IPS-18a (cell line): Measurements from ENCODE around the gene AMPD2.

Experiments used
- H3K27ac ChIP-seq: one replicate; pipeline ENCODE4 v1.5.1; 2013; ENCODE audit warnings: low read length
- H3K27me3 ChIP-seq: one replicate; pipeline ENCODE4 v1.6.1; 2013; ENCODE audit warnings: mild to moderate bottlenecking, low read length; ENCODE audit not compliant: control insufficient read depth, insufficient read depth
- H3K36me3 ChIP-seq: one replicate; pipeline ENCODE4 v1.6.1; 2013; ENCODE audit warnings: low read depth, low read length; ENCODE audit not compliant: control insufficient read depth
- H3K4me1 ChIP-seq: one replicate; pipeline ENCODE4 v1.6.1; 2013; ENCODE audit warnings: low read depth, low read length; ENCODE audit not compliant: control insufficient read depth
- H3K4me3 ChIP-seq: one replicate; pipeline ENCODE4 v1.5.1; 2013; ENCODE audit warnings: low read length
- H3K9ac ChIP-seq: one replicate; pipeline ENCODE4 v1.6.1; 2013; ENCODE audit warnings: mild to moderate bottlenecking, low read length, moderate library complexity
- H3K9me3 ChIP-seq: one replicate; pipeline ENCODE4 v1.6.1; 2013; ENCODE audit warnings: low read depth, low read length; ENCODE audit not compliant: control insufficient read depth

AMPD2 gene

DNA sequence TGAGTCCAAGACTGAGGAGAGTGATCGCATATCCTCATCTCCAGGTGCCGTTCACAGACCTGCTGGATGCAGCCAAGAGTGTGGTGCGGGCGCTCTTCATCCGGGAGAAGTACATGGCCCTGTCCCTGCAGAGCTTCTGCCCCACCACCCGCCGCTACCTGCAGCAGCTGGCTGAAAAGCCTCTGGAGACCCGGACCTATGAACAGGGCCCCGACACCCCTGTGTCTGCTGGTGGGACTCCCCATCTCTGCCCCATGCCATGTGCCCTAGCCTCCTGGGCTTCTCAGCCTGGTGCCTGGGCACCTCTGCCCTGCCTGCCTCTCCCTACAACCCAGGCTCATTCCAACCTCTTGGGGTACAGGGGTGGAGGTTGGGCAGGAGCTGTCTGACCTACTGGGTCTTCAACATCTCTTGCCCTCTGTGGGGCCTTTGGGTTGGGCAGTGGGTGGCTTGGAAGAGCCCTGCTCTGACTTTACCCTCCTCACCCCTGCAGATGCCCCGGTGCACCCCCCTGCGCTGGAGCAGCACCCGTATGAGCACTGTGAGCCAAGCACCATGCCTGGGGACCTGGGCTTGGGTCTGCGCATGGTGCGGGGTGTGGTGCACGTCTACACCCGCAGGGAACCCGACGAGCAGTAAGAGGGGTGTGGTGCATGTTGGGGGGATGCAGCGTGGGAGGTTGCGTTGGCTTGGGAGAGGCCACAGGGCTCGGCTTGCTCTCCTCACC lies 7.2 kb downstream of the AMPD2 start:
- Histone ChIP-seq H3K27me3 (no peaks in the 10 kb centered on the region), H3K27ac (no peak overlapping the region), H3K36me3 (peaks cover 28% of the 10 kb centered on the region), H3K4me1 (no peaks in the 10 kb centered on the region), H3K9ac (no peak overlapping the region), H3K4me3 (no peak overlapping the region), H3K9me3 (no peaks in the 10 kb centered on the region)

DNA sequence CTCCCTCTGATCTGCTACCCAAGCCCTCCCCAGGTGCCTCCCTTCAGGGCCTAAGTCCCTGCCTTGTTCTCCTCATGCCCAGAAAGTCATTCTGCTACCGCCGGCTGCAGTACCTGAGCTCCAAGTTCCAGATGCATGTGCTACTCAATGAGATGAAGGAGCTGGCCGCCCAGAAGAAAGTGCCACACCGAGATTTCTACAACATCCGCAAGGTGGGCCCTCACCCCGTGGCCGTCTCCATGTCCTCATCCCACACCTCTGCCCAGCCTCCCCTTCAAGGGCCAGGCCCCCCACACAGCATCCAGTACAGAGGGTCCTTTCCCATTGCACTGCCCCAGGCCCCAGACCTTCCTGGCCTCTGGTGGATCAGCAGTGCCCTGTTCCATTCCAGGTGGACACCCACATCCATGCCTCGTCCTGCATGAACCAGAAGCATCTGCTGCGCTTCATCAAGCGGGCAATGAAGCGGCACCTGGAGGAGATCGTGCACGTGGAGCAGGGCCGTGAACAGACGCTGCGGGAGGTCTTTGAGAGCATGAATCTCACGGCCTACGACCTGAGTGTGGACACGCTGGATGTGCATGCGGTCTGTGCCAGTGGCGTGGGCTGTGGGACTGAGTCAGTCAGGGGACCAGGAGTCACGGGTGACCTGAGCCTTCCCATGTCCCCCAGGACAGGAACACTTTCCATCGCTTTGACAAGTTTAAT lies 8.2 kb downstream of the AMPD2 start:
- H3K9ac ChIP-seq, result no peak overlapping the region
- peaks cover 28% of the 10 kb centered on the region for H3K36me3 ChIP-seq
- H3K4me3 ChIP-seq, result no peak overlapping the region
- no peaks in the 10 kb centered on the region for H3K9me3 ChIP-seq
- no peaks in the 10 kb centered on the region for H3K27me3 ChIP-seq
- no peaks in the 10 kb centered on the region for H3K4me1 ChIP-seq
- no peak overlapping the region for H3K27ac ChIP-seq

DNA sequence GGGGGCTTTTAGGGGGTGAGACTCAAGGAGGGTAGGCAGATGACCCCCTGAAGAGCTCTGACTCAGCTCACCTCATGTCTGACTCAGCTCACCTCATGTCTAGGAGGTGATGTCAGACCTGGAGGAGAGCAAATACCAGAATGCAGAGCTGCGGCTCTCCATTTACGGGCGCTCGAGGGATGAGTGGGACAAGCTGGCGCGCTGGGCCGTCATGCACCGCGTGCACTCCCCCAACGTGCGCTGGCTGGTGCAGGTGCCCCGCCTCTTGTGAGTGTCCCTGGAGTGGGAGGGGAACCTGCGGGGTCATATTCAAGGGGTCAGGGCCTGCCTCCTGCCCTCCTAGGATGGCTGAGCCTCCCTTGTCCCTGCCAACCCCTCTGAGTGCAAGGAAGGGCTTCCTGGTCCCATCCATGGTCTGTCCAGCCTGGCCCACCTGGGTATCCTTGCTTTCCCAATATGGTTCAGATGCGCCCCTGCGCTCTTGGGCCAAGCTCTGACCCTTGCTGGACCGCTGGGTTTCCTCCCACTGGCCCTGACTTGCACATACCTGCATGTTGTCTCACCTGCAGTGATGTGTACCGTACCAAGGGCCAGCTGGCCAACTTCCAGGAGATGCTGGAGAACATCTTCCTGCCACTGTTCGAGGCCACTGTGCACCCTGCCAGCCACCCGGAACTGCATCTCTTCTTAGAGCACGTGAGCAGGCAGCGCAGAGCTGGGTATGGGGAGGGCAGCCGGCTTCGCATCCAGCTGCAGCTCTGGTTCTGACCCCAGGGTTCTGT lies 9.1 kb downstream of the AMPD2 start:
- Histone ChIP-seq H3K27ac (no peak overlapping the region), H3K9me3 (no peaks in the 10 kb centered on the region), H3K36me3 (peaks cover 28% of the 10 kb centered on the region), H3K9ac (no peak overlapping the region), H3K27me3 (no peaks in the 10 kb centered on the region), H3K4me3 (no peak overlapping the region), H3K4me1 (no peaks in the 10 kb centered on the region)

DNA sequence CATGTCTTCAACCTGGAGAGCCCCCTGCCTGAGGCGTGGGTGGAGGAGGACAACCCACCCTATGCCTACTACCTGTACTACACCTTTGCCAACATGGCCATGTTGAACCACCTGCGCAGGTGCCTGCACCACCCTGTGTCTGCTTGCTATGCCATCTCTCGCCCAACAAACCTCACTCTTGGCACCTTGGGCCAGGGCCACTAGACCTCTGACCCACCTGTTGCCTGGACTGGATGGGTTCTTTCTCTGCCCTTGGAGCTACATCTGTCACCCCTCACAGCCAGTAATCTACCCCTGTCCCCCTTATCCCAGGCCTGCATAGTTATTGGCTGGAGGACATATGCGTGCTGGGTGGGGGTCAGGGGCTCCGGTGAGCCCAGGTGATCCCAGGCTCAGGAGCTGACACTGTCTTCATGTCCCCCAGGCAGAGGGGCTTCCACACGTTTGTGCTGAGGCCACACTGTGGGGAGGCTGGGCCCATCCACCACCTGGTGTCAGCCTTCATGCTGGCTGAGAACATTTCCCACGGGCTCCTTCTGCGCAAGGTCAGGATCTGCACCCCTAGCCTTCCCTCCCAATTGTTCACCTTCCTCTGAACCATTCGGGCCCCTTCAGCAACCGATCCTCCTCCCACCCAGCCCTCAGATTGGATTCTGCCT lies 9.9 kb downstream of the AMPD2 start:
- Histone ChIP-seq H3K27me3 (no peaks in the 10 kb centered on the region), H3K9me3 (no peaks in the 10 kb centered on the region), H3K27ac (no peak overlapping the region), H3K4me1 (no peaks in the 10 kb centered on the region), H3K9ac (no peak overlapping the region), H3K36me3 (peaks cover 28% of the 10 kb centered on the region), H3K4me3 (no peak overlapping the region)

DNA sequence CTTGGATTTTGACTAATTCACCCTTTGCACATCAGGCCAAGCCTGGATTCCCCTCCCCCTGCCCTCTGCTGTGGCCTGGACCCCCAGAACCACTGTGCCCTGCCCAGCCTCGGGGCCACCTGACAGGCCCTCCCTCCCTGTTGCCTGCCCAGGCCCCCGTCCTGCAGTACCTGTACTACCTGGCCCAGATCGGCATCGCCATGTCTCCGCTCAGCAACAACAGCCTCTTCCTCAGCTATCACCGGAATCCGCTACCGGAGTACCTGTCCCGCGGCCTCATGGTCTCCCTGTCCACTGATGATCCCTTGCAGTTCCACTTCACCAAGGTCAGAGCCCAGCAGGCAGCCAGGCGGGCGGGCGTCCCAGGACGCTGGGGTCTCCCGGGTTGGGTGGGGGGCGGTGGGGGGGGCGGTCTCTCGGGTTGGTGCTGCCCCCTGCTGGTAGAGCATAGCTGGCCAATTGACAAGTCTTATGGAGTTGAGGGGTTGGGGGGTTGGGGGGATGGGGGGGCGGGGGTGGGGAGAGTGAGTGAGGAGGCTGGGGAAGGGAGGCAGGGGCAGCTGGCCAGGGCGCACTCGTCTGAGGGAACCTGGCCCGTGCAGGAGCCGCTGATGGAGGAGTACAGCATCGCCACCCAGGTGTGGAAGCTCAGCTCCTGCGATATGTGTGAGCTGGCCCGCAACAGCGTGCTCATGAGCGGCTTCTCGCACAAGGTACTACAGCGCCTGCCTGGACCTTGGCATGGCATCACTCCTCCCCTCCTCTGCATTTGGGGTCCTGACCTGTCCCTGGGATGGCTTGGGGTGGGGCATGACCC lies 10.7 kb downstream of the AMPD2 start:
- Histone ChIP-seq H3K27ac (no peak overlapping the region), H3K27me3 (no peaks in the 10 kb centered on the region), H3K4me3 (no peak overlapping the region), H3K9ac (no peak overlapping the region), H3K36me3 (peaks cover 28% of the 10 kb centered on the region), H3K4me1 (no peaks in the 10 kb centered on the region), H3K9me3 (no peaks in the 10 kb centered on the region)

- H3K27me3 ChIP-seq, result no peaks in the 10 kb centered on the region
- peaks cover 7% of the 10 kb centered on the region for H3K4me1 ChIP-seq
- H3K36me3 ChIP-seq, result peaks cover 28% of the 10 kb centered on the region
- no peak overlapping the region for H3K4me3 ChIP-seq
- H3K27ac ChIP-seq, result no peak overlapping the region
- H3K9ac ChIP-seq, result no peak overlapping the region
- no peaks in the 10 kb centered on the region for H3K9me3 ChIP-seq
These were observed 11.4 kb downstream of the AMPD2 start for GRCh38 chr1:109630898-109631512.

- peaks cover 24% of the 10 kb centered on the region for H3K36me3 ChIP-seq
- H3K9me3 ChIP-seq, result no peaks in the 10 kb centered on the region
- no peak overlapping the region for H3K4me3 ChIP-seq
- H3K27me3 ChIP-seq, result no peaks in the 10 kb centered on the region
- H3K27ac ChIP-seq, result no peak overlapping the region
- peaks cover 15% of the 10 kb centered on the region for H3K4me1 ChIP-seq
- H3K9ac ChIP-seq, result no peak overlapping the region
These were observed 12.2 kb downstream of the AMPD2 start for GRCh38 chr1:109631513-109632505.

- Histone ChIP-seq H3K27ac (no peak overlapping the region), H3K27me3 (no peaks in the 10 kb centered on the region)
These were observed 13.2 kb downstream of the AMPD2 start for GRCh38 chr1:109632671-109633346.

GRCh38 chr1:109634292-109634691 lies 14.7 kb downstream of the AMPD2 start:
- no peaks in the 10 kb centered on the region for H3K27me3 ChIP-seq
- H3K9ac ChIP-seq, result no peak overlapping the region

More at GRCh38 chr1:109632671-109633346, 13.2 kb downstream of the AMPD2 start:
- H3K4me3 ChIP-seq, result no peak overlapping the region
- peaks cover 15% of the 10 kb centered on the region for H3K4me1 ChIP-seq
- H3K9ac ChIP-seq, result no peak overlapping the region
- H3K36me3 ChIP-seq, result peaks cover 20% of the 10 kb centered on the region
- H3K9me3 ChIP-seq, result no peaks in the 10 kb centered on the region

More at GRCh38 chr1:109634292-109634691, 14.7 kb downstream of the AMPD2 start:
- H3K4me3 ChIP-seq, result no peak overlapping the region
- no peaks in the 10 kb centered on the region for H3K9me3 ChIP-seq
- peaks cover 15% of the 10 kb centered on the region for H3K4me1 ChIP-seq
- no peak overlapping the region for H3K27ac ChIP-seq
- H3K36me3 ChIP-seq, result peaks cover 10% of the 10 kb centered on the region
